IMR-90 (cell line): Measurements from ENCODE around the gene UTP18. TPM values are rescaled to one million over a fixed set of nuclear protein-coding genes. Genes with fewer than 3 reads are reported as not detected.

ENCODE experiments used
- ATAC-seq: fragments of 200-7000 bp; cut with Tn5 transposase; 2 replicates; pipeline ENCODE4 v1.9.1; 2020; ENCODE audit warnings: low read depth, mild to moderate bottlenecking, moderate library complexity
- BruUV-seq: library from RNA; stranded (reverse); fragments of 400-500 nt; replicated peaks from 2 replicates; lab custom pipeline; 2021; lab: Mats Ljungman, UMichigan
- CTCF ChIA-PET: fragments of 300-600 bp; formaldehyde crosslinking; extraction: SDS; loops from one replicate; lab custom pipeline; 2021; ENCODE audit warnings: antibody characterized with exemption; lab: Yijun Ruan, JAX
- POLR2A ChIA-PET: fragments of 300-600 bp; sonication (Branson Sonifier 250); formaldehyde crosslinking; loops from one replicate; lab custom pipeline; 2022; ENCODE audit warnings: antibody characterized with exemption; ENCODE audit not compliant: unreplicated experiment; lab: Charles Lee
- DNase-seq: peaks from one replicate; pipeline ENCODE4 v3.0.0; 2013
- H2AFZ ChIP-seq: replicated peaks from 2 replicates; pipeline ENCODE3; 2013; ENCODE audit warnings: low read length, mild to moderate bottlenecking; ENCODE audit not compliant: poor library complexity
- H2AK5ac ChIP-seq: 2 replicates; pipeline ENCODE4 v1.6.1; 2013; ENCODE audit warnings: low read depth, low read length, inconsistent platforms
- H2AK9ac ChIP-seq: replicated peaks from 2 replicates; pipeline ENCODE3; 2013; ENCODE audit warnings: mild to moderate bottlenecking, low read depth, low read length, moderate library complexity; ENCODE audit not compliant: poor library complexity
- H2BK120ac ChIP-seq: 2 replicates; pipeline ENCODE4 v1.6.1; 2013; ENCODE audit warnings: low read depth, low read length, inconsistent platforms
- H2BK15ac ChIP-seq: 3 replicates; pipeline ENCODE4 v1.6.1; 2013; ENCODE audit warnings: low read depth, low read length, inconsistent platforms
- H2BK20ac ChIP-seq: 2 replicates; pipeline ENCODE4 v1.6.1; 2013; ENCODE audit warnings: low read depth, mild to moderate bottlenecking, inconsistent platforms, low read length, moderate library complexity
- H2BK5ac ChIP-seq: 2 replicates; pipeline ENCODE4 v1.6.1; 2013; ENCODE audit warnings: mild to moderate bottlenecking, low read depth, low read length, inconsistent platforms; ENCODE audit not compliant: poor library complexity, severe bottlenecking
- H3K14ac ChIP-seq: replicated peaks from 2 replicates; pipeline ENCODE4 v1.6.1; 2013; ENCODE audit warnings: low read depth, low read length, inconsistent platforms
- H3K18ac ChIP-seq: 2 replicates; pipeline ENCODE4 v1.6.1; 2013; ENCODE audit warnings: low read depth, low read length, control low read depth
- H3K23ac ChIP-seq: 2 replicates; pipeline ENCODE4 v1.6.1; 2013; ENCODE audit warnings: low read depth, low read length, inconsistent platforms
- H3K27ac ChIP-seq: 2 replicates; pipeline ENCODE4 v1.5.1; 2013; ENCODE audit warnings: mild to moderate bottlenecking, control low read depth, low read length; ENCODE audit not compliant: insufficient read depth
- H3K27me3 ChIP-seq: 2 replicates; pipeline ENCODE4 v1.6.1; 2013; ENCODE audit warnings: low read length; ENCODE audit not compliant: control insufficient read depth, insufficient read depth
- H3K36me3 ChIP-seq: 2 replicates; pipeline ENCODE4 v1.6.1; 2013; ENCODE audit warnings: low read length, mixed read lengths; ENCODE audit not compliant: control insufficient read depth, insufficient read depth
- H3K4ac ChIP-seq: 2 replicates; pipeline ENCODE4 v1.6.1; 2013; ENCODE audit warnings: low read depth, low read length, inconsistent platforms
- H3K4me1 ChIP-seq: 2 replicates; pipeline ENCODE4 v1.6.1; 2013; ENCODE audit warnings: low read length, mixed read lengths; ENCODE audit not compliant: control insufficient read depth, insufficient read depth
- H3K4me2 ChIP-seq: 2 replicates; pipeline ENCODE4 v1.6.1; 2013; ENCODE audit warnings: low read depth, mild to moderate bottlenecking, control low read depth, low read length, moderate library complexity
- H3K4me3 ChIP-seq: 2 replicates; pipeline ENCODE4 v1.5.1; 2013; ENCODE audit warnings: low read depth, mild to moderate bottlenecking, control low read depth, low read length, moderate library complexity; ENCODE audit not compliant: insufficient read depth
- H3K56ac ChIP-seq: 2 replicates; pipeline ENCODE4 v1.6.1; 2013; ENCODE audit warnings: low read length, inconsistent platforms; ENCODE audit not compliant: insufficient read depth; ENCODE audit errors: extremely low read depth
- H3K79me1 ChIP-seq, 2 experiments: 2 replicates each; pipeline ENCODE4 v1.6.1; 2013; ENCODE audit warnings: low read length in 2 of 2, inconsistent platforms in 1 of 2, low read depth in 1 of 2
- H3K9ac ChIP-seq: 2 replicates; pipeline ENCODE4 v1.6.1; 2013; ENCODE audit warnings: low read depth, low read length, control low read depth
- H3K9me1 ChIP-seq: 2 replicates; pipeline ENCODE4 v1.6.1; 2013; ENCODE audit warnings: low read length, inconsistent platforms; ENCODE audit not compliant: insufficient read depth
- H3K9me3 ChIP-seq: 2 replicates; pipeline ENCODE4 v1.6.1; 2013; ENCODE audit warnings: low read length; ENCODE audit not compliant: control insufficient read depth, insufficient read depth
- H4K20me1 ChIP-seq: 2 replicates; pipeline ENCODE4 v1.6.1; 2013; ENCODE audit warnings: low read length, inconsistent platforms; ENCODE audit not compliant: insufficient read depth
- H4K5ac ChIP-seq: 2 replicates; pipeline ENCODE4 v1.6.1; 2013; ENCODE audit warnings: mild to moderate bottlenecking, low read depth, low read length, control low read depth
- H4K8ac ChIP-seq, 2 experiments: 2 replicates each; pipeline ENCODE4 v1.6.1; 2013; ENCODE audit warnings: low read depth in 2 of 2, low read length in 2 of 2, control low read depth in 1 of 2, inconsistent platforms in 1 of 2
- H4K91ac ChIP-seq: 2 replicates; pipeline ENCODE4 v1.6.1; 2013; ENCODE audit warnings: low read depth, low read length, inconsistent platforms; ENCODE audit not compliant: insufficient read depth
- FOS ChIP-seq: fragments of 150-350 bp; IDR thresholded peaks from 2 replicates; pipeline ENCODE4 v1.6.1; 2016; ENCODE audit warnings: low read depth, low read length
- RAD21 ChIP-seq: IDR thresholded peaks from 2 replicates; pipeline ENCODE4 v1.6.1; 2012; ENCODE audit warnings: low read length, improper control_type of control experiment
- SMC3 ChIP-seq: fragments of 150-350 bp; IDR thresholded peaks from 2 replicates; pipeline ENCODE4 v1.6.1; 2016; ENCODE audit warnings: low read depth, mild to moderate bottlenecking, antibody characterized with exemption, low read length, moderate library complexity
- WGBS, 2 experiments: methylation state at CpG; one replicate each; pipeline versions ENCODE4 v1.1.5 to v1.1.7; 2013; ENCODE audit warnings: missing lambda C conversion rate in 2 of 2; ENCODE audit not compliant: insufficient read length in 1 of 2; ENCODE audit errors: extremely low coverage in 2 of 2; 5-methylcytosine and 5-hydroxymethylcytosine counted together
- dilution Hi-C: fragments of 300-500 bp; cut with HindIII; formaldehyde crosslinking; loops from one replicate; pipeline ENCODE4 v1.14.3; 2018; ENCODE audit warnings: low sequenced_read_pairs; ENCODE audit not compliant: unreplicated experiment
- in situ Hi-C: fragments of 300-500 bp; cut with MboI; formaldehyde crosslinking; loops from 3 replicates; pipeline ENCODE4 v1.14.3; 2019; ENCODE audit warnings: low sequenced_read_pairs, inconsistent platforms, mixed read lengths
- intact Hi-C: fragments of 100-400 bp; cut with micrococcal nuclease; formaldehyde crosslinking; loops from 2 replicates; pipeline ENCODE4 v1.10.0; 2022
- polyA plus RNA-seq, 3 experiments: library from polyadenylated mRNA; depleted of rRNA; stranded (reverse); fragments of >200 nt; gene quantifications; 2 replicates each; pipeline ENCODE4 v1.2.3, GENCODE V29; 2012; ENCODE audit warnings: low replicate concordance in 1 of 3
- total RNA-seq: library from RNA; depleted of rRNA; stranded (reverse); fragments of >200 nt; gene quantifications from 2 replicates; pipeline ENCODE4 v1.2.3, GENCODE V29; 2012
- TF ChIP-seq, protein P1 (sequence below): conservative IDR thresholded peaks from 2 replicates; pipeline ENCODE4 v1.5.1; 2012; ENCODE audit warnings: mild to moderate bottlenecking, low read depth, low read length, improper control_type of control experiment
- TF ChIP-seq, protein P2 (sequence below): fragments of 150-350 bp; IDR thresholded peaks from 2 replicates; pipeline ENCODE4 v1.6.1; 2017; ENCODE audit warnings: mild to moderate bottlenecking, antibody characterized with exemption, low read length, low read depth

UTP18 gene
- total and polyA plus RNA-seq, 2 of the 4 experiments (the other 2 are of a cell fraction) = 17.7 to 22.4 TPM

DNA sequence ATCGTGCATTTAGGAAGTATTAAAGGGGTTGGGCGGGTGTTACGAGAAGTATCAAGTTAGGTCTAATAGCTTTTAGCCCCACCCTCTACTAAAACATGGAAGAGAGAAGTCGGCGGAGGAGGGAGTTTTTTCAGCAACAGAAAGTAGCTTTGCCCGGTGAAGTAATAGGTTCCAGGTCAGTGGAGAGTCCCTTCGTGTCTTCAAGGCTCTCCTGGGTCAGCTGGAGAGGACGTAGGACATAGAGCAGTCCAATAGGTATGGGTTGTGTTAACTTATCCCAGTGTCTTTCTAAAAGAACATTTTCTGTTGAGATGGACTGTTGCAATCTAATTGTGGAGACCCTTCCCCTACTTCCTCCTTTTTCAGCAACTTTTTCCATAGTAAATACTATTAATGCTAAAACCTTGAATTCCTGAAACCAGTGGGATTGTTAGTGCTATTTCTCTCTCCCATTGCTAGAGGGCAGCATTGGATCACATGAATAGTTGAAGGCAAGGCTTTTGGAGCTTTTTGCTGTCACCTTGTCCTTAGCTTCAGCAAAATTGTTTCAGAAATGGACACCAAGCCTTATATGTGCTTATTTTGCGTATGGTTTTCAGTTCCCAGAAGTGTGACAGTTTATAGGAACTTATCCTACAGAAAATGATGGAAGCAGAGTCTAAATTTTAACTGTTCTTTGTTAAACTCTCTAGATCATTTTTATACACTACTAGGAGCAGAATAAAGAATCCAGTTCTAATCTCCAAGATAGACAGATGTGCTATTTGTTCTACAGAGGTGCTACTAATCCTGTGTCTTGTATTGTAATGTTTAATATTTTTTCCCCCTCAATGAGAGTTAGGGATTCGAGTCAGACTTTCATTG lies 38.4 kb downstream of the UTP18 start:
- no peak for TF ChIP-seq FOS
- TF ChIP-seq, protein P1, sequence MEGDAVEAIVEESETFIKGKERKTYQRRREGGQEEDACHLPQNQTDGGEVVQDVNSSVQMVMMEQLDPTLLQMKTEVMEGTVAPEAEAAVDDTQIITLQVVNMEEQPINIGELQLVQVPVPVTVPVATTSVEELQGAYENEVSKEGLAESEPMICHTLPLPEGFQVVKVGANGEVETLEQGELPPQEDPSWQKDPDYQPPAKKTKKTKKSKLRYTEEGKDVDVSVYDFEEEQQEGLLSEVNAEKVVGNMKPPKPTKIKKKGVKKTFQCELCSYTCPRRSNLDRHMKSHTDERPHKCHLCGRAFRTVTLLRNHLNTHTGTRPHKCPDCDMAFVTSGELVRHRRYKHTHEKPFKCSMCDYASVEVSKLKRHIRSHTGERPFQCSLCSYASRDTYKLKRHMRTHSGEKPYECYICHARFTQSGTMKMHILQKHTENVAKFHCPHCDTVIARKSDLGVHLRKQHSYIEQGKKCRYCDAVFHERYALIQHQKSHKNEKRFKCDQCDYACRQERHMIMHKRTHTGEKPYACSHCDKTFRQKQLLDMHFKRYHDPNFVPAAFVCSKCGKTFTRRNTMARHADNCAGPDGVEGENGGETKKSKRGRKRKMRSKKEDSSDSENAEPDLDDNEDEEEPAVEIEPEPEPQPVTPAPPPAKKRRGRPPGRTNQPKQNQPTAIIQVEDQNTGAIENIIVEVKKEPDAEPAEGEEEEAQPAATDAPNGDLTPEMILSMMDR = peak; percentile 74
- TF ChIP-seq SMC3 = peak; percentile 40; the same call in 1 of the 2 replicates
- peak; percentile 69 for TF ChIP-seq RAD21
- TF ChIP-seq, protein P2, sequence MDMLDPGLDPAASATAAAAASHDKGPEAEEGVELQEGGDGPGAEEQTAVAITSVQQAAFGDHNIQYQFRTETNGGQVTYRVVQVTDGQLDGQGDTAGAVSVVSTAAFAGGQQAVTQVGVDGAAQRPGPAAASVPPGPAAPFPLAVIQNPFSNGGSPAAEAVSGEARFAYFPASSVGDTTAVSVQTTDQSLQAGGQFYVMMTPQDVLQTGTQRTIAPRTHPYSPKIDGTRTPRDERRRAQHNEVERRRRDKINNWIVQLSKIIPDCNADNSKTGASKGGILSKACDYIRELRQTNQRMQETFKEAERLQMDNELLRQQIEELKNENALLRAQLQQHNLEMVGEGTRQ = no peak
- Histone ChIP-seq H2BK5ac (no peak overlapping the region), H2BK120ac (no peak overlapping the region), H3K4me3 (no peak overlapping the region), H3K9ac (no peak overlapping the region), H3K9me1 (no peaks in the 10 kb centered on the region), H3K4me2 (no peak overlapping the region), H3K27ac (no peak overlapping the region), H3K23ac (no peak overlapping the region), H4K5ac (no peak overlapping the region), H3K18ac (no peak overlapping the region), H3K36me3 (peaks cover 3% of the 10 kb centered on the region; the same call in 1 of the 2 replicates), H2BK20ac (no peak overlapping the region), H4K20me1 (no peaks in the 10 kb centered on the region), H3K79me1 (no peaks in the 10 kb centered on the region), H3K14ac (no peak overlapping the region), H4K8ac (no peak overlapping the region), H2AFZ (no peak overlapping the region), H3K4me1 (no peaks in the 10 kb centered on the region), H3K9me3 (no peaks in the 10 kb centered on the region), H2BK15ac (no peak overlapping the region), H4K91ac (no peak overlapping the region), H3K27me3 (no peaks in the 10 kb centered on the region), H3K56ac (no peak overlapping the region), H2AK5ac (no peak overlapping the region), H3K4ac (no peak overlapping the region), H2AK9ac (no peak overlapping the region)
- peak; percentile 54 for DNase-seq
- in situ Hi-C loops = loop anchor here (10.0 kb wide), 1 partner anchor 236 kb away; no protein-coding TSS in a partner anchor
- peak; percentile 91 for ATAC-seq
- WGBS, 2 experiments = no CpG with 5 or more reads among the region's 10 CpGs
- CTCF ChIA-PET = interaction anchor here (0.6 to 3.3 kb wide), 9 partner anchors 10 to 587 kb away, joined by 3 to 13 read pairs (median 3); no protein-coding TSS in a partner anchor
- dilution Hi-C loops = no loop called here
- intact Hi-C loops = loop anchor here (2.0 kb wide), 1 partner anchor 466 kb away; no protein-coding TSS in a partner anchor
- POLR2A ChIA-PET = no interaction called here
- no TSS peak for BruUV-seq
